NB4 (cell line): ENCODE data around the gene XPO5.

Source experiments
- CTCF ChIP-seq: IDR thresholded peaks from one replicate; pipeline ENCODE4 v1.5.1; 2012; ENCODE audit warnings: low read depth, low read length
- MAX ChIP-seq: IDR thresholded peaks from 2 replicates; pipeline ENCODE4 v1.6.1; 2011; ENCODE audit warnings: low read depth, low read length
- POLR2A ChIP-seq: IDR thresholded peaks from 2 replicates; pipeline ENCODE4 v1.6.1; 2011; ENCODE audit warnings: mild to moderate bottlenecking; ENCODE audit not compliant: insufficient read length; ENCODE audit errors: extremely low read depth

- no peak for TF ChIP-seq CTCF
- no peak for TF ChIP-seq POLR2A
- TF ChIP-seq MAX: no peak
These were observed 69.7 kb downstream of the XPO5 start for GRCh38 chr6:43506171-43506570.
